ENCODE results near the gene PCDHGA8. TPM values are rescaled to one million over a fixed set of nuclear protein-coding genes. Genes with fewer than 3 reads are reported as not detected.

The PCDHGA8 gene
- total and polyA plus RNA-seq, 2 of the 13 experiments (the other 11 are each of a cell fraction or from before 2014, with no cell fraction given) = 0.05 to 0.29 TPM

DNA sequence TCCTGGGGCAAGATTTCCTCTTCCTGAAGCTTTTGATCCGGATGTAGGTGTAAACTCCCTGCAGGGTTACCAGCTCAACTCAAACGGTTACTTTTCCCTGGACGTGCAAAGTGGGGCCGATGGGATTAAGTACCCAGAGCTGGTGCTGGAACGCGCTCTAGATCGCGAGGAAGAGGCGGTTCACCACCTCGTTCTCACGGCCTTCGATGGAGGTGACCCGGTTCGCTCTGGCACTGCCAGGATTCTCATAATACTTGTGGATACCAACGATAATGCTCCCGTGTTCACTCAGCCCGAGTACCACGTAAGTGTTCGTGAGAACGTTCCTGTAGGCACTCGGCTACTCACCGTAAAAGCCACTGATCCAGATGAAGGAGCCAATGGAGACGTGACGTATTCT is 36.8 kb upstream of the PCDHGA8 start (continued):
- TF ChIP-seq, protein P1, sequence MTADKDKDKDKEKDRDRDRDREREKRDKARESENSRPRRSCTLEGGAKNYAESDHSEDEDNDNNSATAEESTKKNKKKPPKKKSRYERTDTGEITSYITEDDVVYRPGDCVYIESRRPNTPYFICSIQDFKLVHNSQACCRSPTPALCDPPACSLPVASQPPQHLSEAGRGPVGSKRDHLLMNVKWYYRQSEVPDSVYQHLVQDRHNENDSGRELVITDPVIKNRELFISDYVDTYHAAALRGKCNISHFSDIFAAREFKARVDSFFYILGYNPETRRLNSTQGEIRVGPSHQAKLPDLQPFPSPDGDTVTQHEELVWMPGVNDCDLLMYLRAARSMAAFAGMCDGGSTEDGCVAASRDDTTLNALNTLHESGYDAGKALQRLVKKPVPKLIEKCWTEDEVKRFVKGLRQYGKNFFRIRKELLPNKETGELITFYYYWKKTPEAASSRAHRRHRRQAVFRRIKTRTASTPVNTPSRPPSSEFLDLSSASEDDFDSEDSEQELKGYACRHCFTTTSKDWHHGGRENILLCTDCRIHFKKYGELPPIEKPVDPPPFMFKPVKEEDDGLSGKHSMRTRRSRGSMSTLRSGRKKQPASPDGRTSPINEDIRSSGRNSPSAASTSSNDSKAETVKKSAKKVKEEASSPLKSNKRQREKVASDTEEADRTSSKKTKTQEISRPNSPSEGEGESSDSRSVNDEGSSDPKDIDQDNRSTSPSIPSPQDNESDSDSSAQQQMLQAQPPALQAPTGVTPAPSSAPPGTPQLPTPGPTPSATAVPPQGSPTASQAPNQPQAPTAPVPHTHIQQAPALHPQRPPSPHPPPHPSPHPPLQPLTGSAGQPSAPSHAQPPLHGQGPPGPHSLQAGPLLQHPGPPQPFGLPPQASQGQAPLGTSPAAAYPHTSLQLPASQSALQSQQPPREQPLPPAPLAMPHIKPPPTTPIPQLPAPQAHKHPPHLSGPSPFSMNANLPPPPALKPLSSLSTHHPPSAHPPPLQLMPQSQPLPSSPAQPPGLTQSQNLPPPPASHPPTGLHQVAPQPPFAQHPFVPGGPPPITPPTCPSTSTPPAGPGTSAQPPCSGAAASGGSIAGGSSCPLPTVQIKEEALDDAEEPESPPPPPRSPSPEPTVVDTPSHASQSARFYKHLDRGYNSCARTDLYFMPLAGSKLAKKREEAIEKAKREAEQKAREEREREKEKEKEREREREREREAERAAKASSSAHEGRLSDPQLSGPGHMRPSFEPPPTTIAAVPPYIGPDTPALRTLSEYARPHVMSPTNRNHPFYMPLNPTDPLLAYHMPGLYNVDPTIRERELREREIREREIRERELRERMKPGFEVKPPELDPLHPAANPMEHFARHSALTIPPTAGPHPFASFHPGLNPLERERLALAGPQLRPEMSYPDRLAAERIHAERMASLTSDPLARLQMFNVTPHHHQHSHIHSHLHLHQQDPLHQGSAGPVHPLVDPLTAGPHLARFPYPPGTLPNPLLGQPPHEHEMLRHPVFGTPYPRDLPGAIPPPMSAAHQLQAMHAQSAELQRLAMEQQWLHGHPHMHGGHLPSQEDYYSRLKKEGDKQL (CRISPR knock-in tag; IDR thresholded peaks at IDR 0.05; ENCODE audit: low read depth) = no peak
- TF ChIP-seq NAIF1 (CRISPR knock-in tag; IDR thresholded peaks at IDR 0.05; ENCODE audit: borderline replicate concordance) (no peak), ATM (IDR thresholded peaks at IDR 0.05; ENCODE audit: borderline replicate concordance) (no peak), ZNF749 (CRISPR knock-in tag; IDR thresholded peaks at IDR 0.05; ENCODE audit: borderline replicate concordance) (no peak), CCDC6 (CRISPR knock-in tag; IDR thresholded peaks at IDR 0.05) (no peak), KMT2B (CRISPR knock-in tag; IDR thresholded peaks at IDR 0.05) (no peak)
- TF ChIP-seq, protein P2, sequence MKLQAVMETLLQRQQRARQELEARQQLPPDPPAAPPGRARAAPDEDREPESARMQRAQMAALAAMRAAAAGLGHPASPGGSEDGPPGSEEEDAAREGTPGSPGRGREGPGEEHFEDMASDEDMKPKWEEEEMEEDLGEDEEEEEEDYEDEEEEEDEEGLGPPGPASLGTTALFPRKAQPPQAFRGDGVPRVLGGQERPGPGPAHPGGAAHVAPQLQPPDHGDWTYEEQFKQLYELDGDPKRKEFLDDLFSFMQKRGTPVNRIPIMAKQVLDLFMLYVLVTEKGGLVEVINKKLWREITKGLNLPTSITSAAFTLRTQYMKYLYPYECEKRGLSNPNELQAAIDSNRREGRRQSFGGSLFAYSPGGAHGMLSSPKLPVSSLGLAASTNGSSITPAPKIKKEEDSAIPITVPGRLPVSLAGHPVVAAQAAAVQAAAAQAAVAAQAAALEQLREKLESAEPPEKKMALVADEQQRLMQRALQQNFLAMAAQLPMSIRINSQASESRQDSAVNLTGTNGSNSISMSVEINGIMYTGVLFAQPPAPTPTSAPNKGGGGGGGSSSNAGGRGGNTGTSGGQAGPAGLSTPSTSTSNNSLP (IDR thresholded peaks at IDR 0.05; ENCODE audit: low read depth, low read length) = no peak
- TF ChIP-seq, protein P3, sequence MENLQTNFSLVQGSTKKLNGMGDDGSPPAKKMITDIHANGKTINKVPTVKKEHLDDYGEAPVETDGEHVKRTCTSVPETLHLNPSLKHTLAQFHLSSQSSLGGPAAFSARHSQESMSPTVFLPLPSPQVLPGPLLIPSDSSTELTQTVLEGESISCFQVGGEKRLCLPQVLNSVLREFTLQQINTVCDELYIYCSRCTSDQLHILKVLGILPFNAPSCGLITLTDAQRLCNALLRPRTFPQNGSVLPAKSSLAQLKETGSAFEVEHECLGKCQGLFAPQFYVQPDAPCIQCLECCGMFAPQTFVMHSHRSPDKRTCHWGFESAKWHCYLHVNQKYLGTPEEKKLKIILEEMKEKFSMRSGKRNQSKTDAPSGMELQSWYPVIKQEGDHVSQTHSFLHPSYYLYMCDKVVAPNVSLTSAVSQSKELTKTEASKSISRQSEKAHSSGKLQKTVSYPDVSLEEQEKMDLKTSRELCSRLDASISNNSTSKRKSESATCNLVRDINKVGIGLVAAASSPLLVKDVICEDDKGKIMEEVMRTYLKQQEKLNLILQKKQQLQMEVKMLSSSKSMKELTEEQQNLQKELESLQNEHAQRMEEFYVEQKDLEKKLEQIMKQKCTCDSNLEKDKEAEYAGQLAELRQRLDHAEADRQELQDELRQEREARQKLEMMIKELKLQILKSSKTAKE (CRISPR knock-in tag; IDR thresholded peaks at IDR 0.05; ENCODE audit: borderline replicate concordance) = no peak

Measured in HepG2 (cell line).